HG03175 (cell line): ENCODE results near the gene OSTC.
"Not testable (repeated sequence)": the region's sequence is repeated elsewhere in the genome, so short reads cannot be mapped to it uniquely, and the experiment has no call there.

ENCODE experiments used
- ATAC-seq: cut with Tn5 transposase; IDR thresholded peaks from one replicate; pipeline ENCODE4 v1.9.1; 2021; ENCODE audit warnings: mild to moderate bottlenecking, moderate library complexity; ENCODE audit not compliant: unreplicated experiment

Gene OSTC

DNA sequence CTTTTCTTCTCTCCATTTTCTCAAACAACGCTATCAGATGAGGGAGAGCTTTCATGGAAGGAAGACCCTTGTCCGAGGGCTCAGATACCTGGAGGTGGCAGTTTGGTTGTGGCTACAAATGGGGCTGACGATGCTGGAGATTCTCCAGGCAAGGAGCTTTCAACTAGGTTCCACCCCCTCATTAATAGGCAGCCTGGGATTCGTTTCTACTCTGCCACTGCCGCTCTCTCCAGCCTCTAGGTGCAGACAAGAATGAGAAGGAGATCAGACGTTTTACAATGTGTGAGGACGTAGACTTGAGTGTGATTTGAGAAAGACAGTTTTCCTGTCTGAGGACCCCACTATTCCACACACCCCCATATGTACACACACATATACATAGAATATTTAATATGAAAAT is 59.3 kb downstream of the OSTC start:
- ATAC-seq, result no peak

DNA sequence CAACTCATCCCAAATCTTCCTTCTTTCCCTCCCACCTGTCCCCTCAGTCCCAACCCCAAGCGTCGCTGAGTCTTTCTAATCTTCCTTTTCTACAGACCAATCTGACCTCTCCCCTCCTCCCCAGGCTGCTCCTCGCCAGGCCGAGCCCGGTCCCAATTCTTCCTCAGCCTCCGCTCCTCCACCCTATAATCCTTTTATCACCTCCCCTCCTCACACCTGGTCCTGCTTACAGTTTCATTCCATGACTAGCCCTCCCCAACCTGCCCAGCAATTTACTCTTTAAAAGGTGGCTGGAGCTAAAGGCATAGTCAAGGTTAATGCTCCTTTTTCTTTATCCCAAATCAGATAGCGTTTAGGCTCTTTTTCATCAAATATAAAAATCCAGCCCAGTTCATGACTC is 60.2 kb downstream of the OSTC start:
- ATAC-seq, result not testable (repeated sequence)

DNA sequence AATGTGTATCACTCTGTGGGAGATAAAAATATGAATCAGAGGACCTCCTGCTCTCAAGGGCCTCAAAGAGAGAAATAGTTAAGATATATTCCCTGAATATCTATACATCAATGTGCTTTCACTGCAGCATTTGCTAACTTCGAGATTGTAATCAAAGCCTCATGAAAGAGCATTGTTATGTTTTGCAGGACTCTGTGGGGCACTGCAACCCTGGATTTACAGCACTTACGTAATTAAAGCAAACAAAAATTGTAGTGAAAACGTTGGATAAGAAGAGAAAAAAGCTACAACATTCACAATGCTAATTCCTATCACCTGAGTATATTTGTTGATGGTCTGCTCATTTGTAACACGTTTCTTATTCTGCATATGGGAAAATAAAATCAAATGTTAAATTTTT is 64.5 kb downstream of the OSTC start:
- no peak for ATAC-seq

DNA sequence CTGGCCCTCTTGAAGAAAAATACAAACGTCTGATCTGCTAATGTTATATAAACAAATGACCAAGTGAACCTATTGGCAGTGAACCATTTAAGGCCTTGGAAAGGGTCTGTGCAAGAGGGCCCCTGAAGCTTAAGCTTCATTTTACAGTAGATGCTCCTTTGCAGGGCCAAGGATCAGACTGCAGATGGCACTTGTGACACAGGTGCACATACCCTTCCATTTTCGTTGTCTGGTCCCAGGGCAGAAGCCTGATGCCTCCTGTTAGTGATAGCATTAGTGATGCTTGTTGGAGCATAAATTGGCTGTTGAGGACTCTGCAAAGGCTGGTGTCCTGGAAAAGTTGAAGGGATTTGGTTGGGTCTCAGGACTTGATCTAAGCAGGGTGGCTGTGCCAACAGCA is 65.9 kb downstream of the OSTC start:
- ATAC-seq, result no peak

DNA sequence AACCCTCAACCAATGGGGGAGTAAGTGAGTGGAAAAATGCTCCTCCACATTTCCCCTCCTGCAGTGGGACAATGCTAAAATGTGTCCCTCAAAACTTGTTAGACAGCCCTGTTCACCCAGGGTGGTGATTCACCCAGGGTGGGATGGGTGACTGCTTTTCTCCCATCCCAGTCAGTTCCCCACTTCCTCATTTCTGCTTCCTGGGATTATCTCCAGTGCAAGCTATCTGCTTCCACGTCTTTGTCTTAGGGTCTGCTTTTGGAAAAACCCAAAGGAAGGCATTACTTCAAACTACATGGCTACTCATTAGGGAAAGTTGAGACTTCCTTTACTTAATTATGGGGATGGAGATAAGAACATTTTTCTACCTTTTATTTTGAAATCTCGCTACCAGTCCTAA is 67.0 kb downstream of the OSTC start:
- no peak for ATAC-seq
